GM18499 (cell line): ENCODE results near the gene CTBP2.

Source experiments
- ATAC-seq: cut with Tn5 transposase; IDR thresholded peaks from one replicate; pipeline ENCODE4 v1.9.1; 2021; ENCODE audit warnings: moderate number of reproducible peaks; ENCODE audit not compliant: insufficient read depth, unreplicated experiment

The CTBP2 gene

GRCh38 chr10:125129076-125129458, 31.3 kb downstream of the CTBP2 start:
- ATAC-seq: no peak

GRCh38 chr10:125128397-125129075, 31.8 kb downstream of the CTBP2 start:
- ATAC-seq: no peak

GRCh38 chr10:125127986-125128385, 32.4 kb downstream of the CTBP2 start:
- no peak for ATAC-seq

- no peak for ATAC-seq
These were observed 33.3 kb downstream of the CTBP2 start for GRCh38 chr10:125127110-125127509.

GRCh38 chr10:125125951-125126735, 34.2 kb downstream of the CTBP2 start:
- no peak for ATAC-seq

- no peak for ATAC-seq
These were observed 35.5 kb downstream of the CTBP2 start for GRCh38 chr10:125124907-125125306.

GRCh38 chr10:125124115-125124487, 36.3 kb downstream of the CTBP2 start:
- no peak for ATAC-seq

GRCh38 chr10:125123476-125124114, 36.8 kb downstream of the CTBP2 start:
- no peak for ATAC-seq

- no peak for ATAC-seq
These were observed 37.8 kb downstream of the CTBP2 start for GRCh38 chr10:125122566-125122965.

GRCh38 chr10:125121003-125121402, 39.4 kb downstream of the CTBP2 start:
- ATAC-seq: no peak

GRCh38 chr10:125120053-125120710, 40.2 kb downstream of the CTBP2 start:
- ATAC-seq: no peak

GRCh38 chr10:125118701-125119100, 41.7 kb downstream of the CTBP2 start:
- ATAC-seq: no peak

- no peak for ATAC-seq
These were observed 42.3 kb downstream of the CTBP2 start for GRCh38 chr10:125118011-125118611.

GRCh38 chr10:125116652-125117310, 43.6 kb downstream of the CTBP2 start:
- ATAC-seq: no peak

GRCh38 chr10:125116041-125116649, 44.2 kb downstream of the CTBP2 start:
- ATAC-seq: no peak

- ATAC-seq: no peak
These were observed 45.0 kb downstream of the CTBP2 start for GRCh38 chr10:125115409-125115808.

GRCh38 chr10:125114761-125115391, 45.5 kb downstream of the CTBP2 start:
- no peak for ATAC-seq

- ATAC-seq: no peak
These were observed 46.5 kb downstream of the CTBP2 start for GRCh38 chr10:125113691-125114371.
